OCI-LY1 (cell line): ENCODE measurements around the gene ZNF451.

ENCODE experiments used
- H2AFZ ChIP-seq: fragments of 200-600 bp; sonication (generic), shearing (Covaris generic); 2 replicates; pipeline ENCODE4 v1.6.0; 2014; ENCODE audit warnings: antibody characterized with exemption, mild to moderate bottlenecking, low read length
- H3F3A ChIP-seq: fragments of 200-600 bp; sonication (generic), shearing (Covaris generic); 2 replicates; pipeline ENCODE4 v1.6.0; 2014; ENCODE audit warnings: mild to moderate bottlenecking, antibody characterized with exemption, low read length, moderate library complexity; ENCODE audit not compliant: insufficient read depth
- H3K27ac ChIP-seq: fragments of 200-600 bp; sonication (generic); 2 replicates; pipeline ENCODE4 v1.5.1; 2014; ENCODE audit warnings: low read length, mixed run types, mild to moderate bottlenecking, low read depth; ENCODE audit not compliant: poor library complexity, severe bottlenecking
- H3K27me3 ChIP-seq: fragments of 200-600 bp; sonication (generic); 2 replicates; pipeline ENCODE4 v1.6.0; 2014; ENCODE audit warnings: antibody characterized with exemption, mild to moderate bottlenecking, low read length, moderate library complexity; ENCODE audit not compliant: insufficient read depth
- H3K36me3 ChIP-seq: fragments of 200-600 bp; sonication (generic); 2 replicates; pipeline ENCODE4 v1.6.1; 2014; ENCODE audit warnings: mild to moderate bottlenecking, antibody characterized with exemption, low read length, moderate library complexity, mixed read lengths; ENCODE audit not compliant: insufficient read depth
- H3K4me1 ChIP-seq: fragments of 200-600 bp; sonication (generic); 2 replicates; pipeline ENCODE4 v1.5.1; 2014; ENCODE audit warnings: mild to moderate bottlenecking, low read length, moderate library complexity; ENCODE audit not compliant: insufficient read depth, severe bottlenecking
- H3K4me2 ChIP-seq: fragments of 200-600 bp; sonication (generic), shearing (Covaris generic); 2 replicates; pipeline ENCODE4 v1.6.1; 2014; ENCODE audit warnings: low read length
- H3K4me3 ChIP-seq: fragments of 200-600 bp; sonication (generic); 2 replicates; pipeline ENCODE4 v1.5.1; 2014; ENCODE audit warnings: low read length, low read depth, mild to moderate bottlenecking, mixed read lengths; ENCODE audit not compliant: poor library complexity, severe bottlenecking
- H3K79me2 ChIP-seq: fragments of 200-600 bp; shearing (Covaris generic); 2 replicates; pipeline ENCODE4 v1.6.1; 2016; ENCODE audit warnings: mixed run types, low read length, mixed read lengths; ENCODE audit not compliant: insufficient read depth
- H3K9ac ChIP-seq: fragments of 200-600 bp; sonication (generic), shearing (Covaris generic); 2 replicates; pipeline ENCODE4 v1.6.1; 2014; ENCODE audit warnings: mild to moderate bottlenecking, low read length, mixed read lengths
- H3K9me2 ChIP-seq: fragments of 200-600 bp; sonication (generic), shearing (Covaris generic); 2 replicates; pipeline ENCODE4 v1.6.1; 2014; ENCODE audit warnings: low read depth, mild to moderate bottlenecking, low read length, mixed read lengths
- H3K9me3 ChIP-seq: fragments of 200-600 bp; shearing (Covaris generic); 2 replicates; pipeline ENCODE4 v1.6.1; 2014; ENCODE audit warnings: low read length, mixed read lengths
- H4K20me1 ChIP-seq: fragments of 200-600 bp; sonication (generic), shearing (Covaris generic); 2 replicates; pipeline ENCODE4 v1.6.0; 2016; ENCODE audit warnings: mild to moderate bottlenecking, low read length; ENCODE audit not compliant: insufficient read depth
- EZH2 ChIP-seq: fragments of 200-600 bp; sonication (generic), shearing (Covaris generic); IDR thresholded peaks from 2 replicates; pipeline ENCODE4 v1.8.0; 2017; ENCODE audit warnings: borderline replicate concordance, mixed run types, mild to moderate bottlenecking, antibody characterized with exemption, low read length, moderate library complexity, mixed read lengths
- TF ChIP-seq, protein P1 (sequence below): fragments of 200-600 bp; sonication (generic), shearing (Covaris generic); IDR thresholded peaks from 2 replicates; pipeline ENCODE4 v1.5.1; 2017; ENCODE audit warnings: mild to moderate bottlenecking, antibody characterized with exemption, low read length, moderate library complexity, mixed read lengths

ZNF451 gene

GRCh38 chr6:57198926-57199636, 109.1 kb downstream of the ZNF451 start:
- TF ChIP-seq, protein P1, sequence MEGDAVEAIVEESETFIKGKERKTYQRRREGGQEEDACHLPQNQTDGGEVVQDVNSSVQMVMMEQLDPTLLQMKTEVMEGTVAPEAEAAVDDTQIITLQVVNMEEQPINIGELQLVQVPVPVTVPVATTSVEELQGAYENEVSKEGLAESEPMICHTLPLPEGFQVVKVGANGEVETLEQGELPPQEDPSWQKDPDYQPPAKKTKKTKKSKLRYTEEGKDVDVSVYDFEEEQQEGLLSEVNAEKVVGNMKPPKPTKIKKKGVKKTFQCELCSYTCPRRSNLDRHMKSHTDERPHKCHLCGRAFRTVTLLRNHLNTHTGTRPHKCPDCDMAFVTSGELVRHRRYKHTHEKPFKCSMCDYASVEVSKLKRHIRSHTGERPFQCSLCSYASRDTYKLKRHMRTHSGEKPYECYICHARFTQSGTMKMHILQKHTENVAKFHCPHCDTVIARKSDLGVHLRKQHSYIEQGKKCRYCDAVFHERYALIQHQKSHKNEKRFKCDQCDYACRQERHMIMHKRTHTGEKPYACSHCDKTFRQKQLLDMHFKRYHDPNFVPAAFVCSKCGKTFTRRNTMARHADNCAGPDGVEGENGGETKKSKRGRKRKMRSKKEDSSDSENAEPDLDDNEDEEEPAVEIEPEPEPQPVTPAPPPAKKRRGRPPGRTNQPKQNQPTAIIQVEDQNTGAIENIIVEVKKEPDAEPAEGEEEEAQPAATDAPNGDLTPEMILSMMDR, result no peak
- TF ChIP-seq EZH2, result no peak
- Histone ChIP-seq H3K27me3 (no peaks in the 10 kb centered on the region), H3K4me1 (no peaks in the 10 kb centered on the region), H3K9me3 (no peaks in the 10 kb centered on the region), H2AFZ (no peak overlapping the region), H4K20me1 (no peaks in the 10 kb centered on the region), H3K27ac (no peak overlapping the region), H3K4me3 (no peak overlapping the region), H3K9me2 (no peaks in the 10 kb centered on the region), H3F3A (no peaks in the 10 kb centered on the region), H3K79me2 (no peaks in the 10 kb centered on the region), H3K9ac (no peak overlapping the region), H3K36me3 (no peaks in the 10 kb centered on the region), H3K4me2 (no peak overlapping the region)

GRCh38 chr6:57201718-57202117, 111.7 kb downstream of the ZNF451 start:
- Histone ChIP-seq H3K9me2 (no peaks in the 10 kb centered on the region), H3K4me3 (no peak overlapping the region), H2AFZ (no peak overlapping the region), H3K79me2 (no peaks in the 10 kb centered on the region), H3K27ac (no peak overlapping the region), H3K4me2 (no peak overlapping the region), H3K27me3 (no peaks in the 10 kb centered on the region), H3K9me3 (no peaks in the 10 kb centered on the region), H3K9ac (no peak overlapping the region), H3K36me3 (no peaks in the 10 kb centered on the region), H4K20me1 (no peaks in the 10 kb centered on the region), H3F3A (no peaks in the 10 kb centered on the region), H3K4me1 (no peaks in the 10 kb centered on the region)
- no peak for TF ChIP-seq EZH2
- TF ChIP-seq, protein P1, result no peak

- Histone ChIP-seq H3K27me3 (no peaks in the 10 kb centered on the region), H3K4me3 (no peak overlapping the region), H3K79me2 (no peaks in the 10 kb centered on the region), H3F3A (no peaks in the 10 kb centered on the region), H3K27ac (no peak overlapping the region), H3K4me1 (no peaks in the 10 kb centered on the region), H4K20me1 (no peaks in the 10 kb centered on the region), H3K4me2 (no peak overlapping the region), H3K36me3 (no peaks in the 10 kb centered on the region), H3K9me2 (no peaks in the 10 kb centered on the region), H3K9ac (no peak overlapping the region), H2AFZ (no peak overlapping the region), H3K9me3 (no peaks in the 10 kb centered on the region)
- no peak for TF ChIP-seq EZH2
- TF ChIP-seq, protein P1, result no peak
Measured at GRCh38 chr6:57205550-57206328, 115.8 kb downstream of the ZNF451 start.
